HG02970 (cell line): ENCODE results near the gene CTSD.
"Not testable (repeated sequence)": the region's sequence is repeated elsewhere in the genome, so short reads cannot be mapped to it uniquely, and the experiment has no call there.

Experiments used
- ATAC-seq: cut with Tn5 transposase; IDR thresholded peaks from one replicate; pipeline ENCODE4 v1.9.1; 2021; ENCODE audit warnings: mild to moderate bottlenecking, moderate library complexity, moderate number of reproducible peaks; ENCODE audit not compliant: unreplicated experiment, low FRiP score

CTSD gene

GRCh38 chr11:1770528-1770927 lies 6.8 kb upstream of the CTSD start:
- ATAC-seq, result no peak

- ATAC-seq, result no peak
Measured at GRCh38 chr11:1770061-1770460, 6.3 kb upstream of the CTSD start.

GRCh38 chr11:1769304-1769936 lies 5.7 kb upstream of the CTSD start:
- ATAC-seq, result not testable (repeated sequence)

GRCh38 chr11:1768141-1768469 lies 4.4 kb upstream of the CTSD start:
- ATAC-seq, result no peak

- no peak for ATAC-seq
Measured at GRCh38 chr11:1767399-1768140, 3.8 kb upstream of the CTSD start.

GRCh38 chr11:1766719-1767398 lies 3.1 kb upstream of the CTSD start:
- ATAC-seq, result no peak

GRCh38 chr11:1765871-1766718 lies 2.4 kb upstream of the CTSD start:
- no peak for ATAC-seq

- ATAC-seq, result no peak
Measured at GRCh38 chr11:1763336-1763795, 361 bp downstream of the CTSD start.

- no peak for ATAC-seq
Measured at GRCh38 chr11:1762537-1763302, 1.0 kb downstream of the CTSD start.

GRCh38 chr11:1761857-1762536 lies 1.7 kb downstream of the CTSD start:
- no peak for ATAC-seq

- ATAC-seq, result no peak
Measured at GRCh38 chr11:1761110-1761856, 2.4 kb downstream of the CTSD start.

GRCh38 chr11:1760351-1761109 lies 3.2 kb downstream of the CTSD start:
- ATAC-seq, result no peak

- ATAC-seq, result no peak
Measured at GRCh38 chr11:1759851-1760220, 3.9 kb downstream of the CTSD start.

- no peak for ATAC-seq
Measured at GRCh38 chr11:1759151-1759850, 4.4 kb downstream of the CTSD start.

- ATAC-seq, result no peak
Measured at GRCh38 chr11:1758611-1759150, 5.0 kb downstream of the CTSD start.

- no peak for ATAC-seq
Measured at GRCh38 chr11:1757861-1758610, 5.7 kb downstream of the CTSD start.
